Eye (tissue), 1 donor: Measurements from ENCODE around the gene DCANP1.

Experiments used
- DNase-seq: peaks from one replicate; pipeline ENCODE4 v3.0.0-alpha.2; 2015

The DCANP1 gene

GRCh38 chr5:135440916-135441315 is 6.2 kb downstream of the DCANP1 start:
- no peak for DNase-seq

GRCh38 chr5:135439231-135440205 is 7.6 kb downstream of the DCANP1 start:
- no peak for DNase-seq

GRCh38 chr5:135438636-135439221 is 8.4 kb downstream of the DCANP1 start:
- DNase-seq, result no peak

GRCh38 chr5:135437796-135438560 is 9.2 kb downstream of the DCANP1 start:
- DNase-seq, result peak; percentile 58

GRCh38 chr5:135437422-135437795 is 9.7 kb downstream of the DCANP1 start:
- no peak for DNase-seq

- DNase-seq, result no peak
Observed at GRCh38 chr5:135436951-135437418, 10.2 kb downstream of the DCANP1 start.

- DNase-seq, result no peak
Observed at GRCh38 chr5:135435467-135436330, 11.4 kb downstream of the DCANP1 start.

GRCh38 chr5:135434591-135435466 is 12.3 kb downstream of the DCANP1 start:
- no peak for DNase-seq

- DNase-seq, result no peak
Observed at GRCh38 chr5:135433681-135434426, 13.3 kb downstream of the DCANP1 start.

GRCh38 chr5:135432113-135432512 is 15.0 kb downstream of the DCANP1 start:
- DNase-seq, result no peak

- no peak for DNase-seq
Observed at GRCh38 chr5:135430135-135430437, 17.1 kb downstream of the DCANP1 start.

- no peak for DNase-seq
Observed at GRCh38 chr5:135429301-135430134, 17.6 kb downstream of the DCANP1 start.

- DNase-seq, result no peak
Observed at GRCh38 chr5:135428586-135428985, 18.6 kb downstream of the DCANP1 start.

GRCh38 chr5:135426102-135427082 is 20.8 kb downstream of the DCANP1 start:
- DNase-seq, result peak; percentile 62

- DNase-seq, result no peak
Observed at GRCh38 chr5:135425641-135426040, 21.5 kb downstream of the DCANP1 start.

GRCh38 chr5:135423846-135424168 is 23.3 kb downstream of the DCANP1 start:
- no peak for DNase-seq

GRCh38 chr5:135423146-135423845 is 23.9 kb downstream of the DCANP1 start:
- no peak for DNase-seq

- DNase-seq, result no peak
Observed at GRCh38 chr5:135422419-135422818, 24.7 kb downstream of the DCANP1 start.
